Activated naive CD4-positive, alpha-beta T cell treated with anti-CD3 and anti-CD28 coated beads for 36 hours (primary cell): ENCODE measurements around the gene DGKD. TPM values are rescaled to one million over a fixed set of nuclear protein-coding genes. Genes with fewer than 3 reads are reported as not detected.

Experiments
- CTCF ChIA-PET: fragments of 350-600 bp; sonication (Branson Sonifier 250); formaldehyde crosslinking; loops from one replicate; lab custom pipeline; 2021; ENCODE audit warnings: antibody characterized with exemption; lab: Charles Lee
- DNase-seq: peaks from one replicate; pipeline ENCODE4 v3.0.0-alpha.2; 2020
- H3K27ac Mint-ChIP-seq: one replicate; pipeline ENCODE4 v1.8.0; 2021; ENCODE audit warnings: mild to moderate bottlenecking, mixed read lengths
- H3K27me3 Mint-ChIP-seq: one replicate; pipeline ENCODE4 v1.8.0; 2021; ENCODE audit warnings: low read depth, mixed read lengths
- H3K36me3 Mint-ChIP-seq: one replicate; pipeline ENCODE4 v1.8.0; 2021; ENCODE audit warnings: low read depth, mixed read lengths
- H3K4me1 Mint-ChIP-seq: one replicate; pipeline ENCODE4 v1.8.0; 2021; ENCODE audit warnings: low read depth, mixed read lengths
- H3K4me3 Mint-ChIP-seq: one replicate; pipeline ENCODE4 v1.8.0; 2021; ENCODE audit warnings: mild to moderate bottlenecking, moderate library complexity, mixed read lengths
- H3K9me3 Mint-ChIP-seq: one replicate; pipeline ENCODE4 v1.8.0; 2021; ENCODE audit warnings: mixed read lengths
- intact Hi-C: fragments of 100-400 bp; cut with micrococcal nuclease; formaldehyde crosslinking; loops from one replicate; pipeline ENCODE4 v1.15.1; 2023
- total RNA-seq, 2 experiments: library from RNA; stranded (reverse); gene quantifications; one replicate each; pipeline ENCODE4 v1.2.3, GENCODE V29; 2021

DGKD gene
- total RNA-seq, 2 experiments from 2014 or later, result 68.9 to 72.3 TPM

DNA sequence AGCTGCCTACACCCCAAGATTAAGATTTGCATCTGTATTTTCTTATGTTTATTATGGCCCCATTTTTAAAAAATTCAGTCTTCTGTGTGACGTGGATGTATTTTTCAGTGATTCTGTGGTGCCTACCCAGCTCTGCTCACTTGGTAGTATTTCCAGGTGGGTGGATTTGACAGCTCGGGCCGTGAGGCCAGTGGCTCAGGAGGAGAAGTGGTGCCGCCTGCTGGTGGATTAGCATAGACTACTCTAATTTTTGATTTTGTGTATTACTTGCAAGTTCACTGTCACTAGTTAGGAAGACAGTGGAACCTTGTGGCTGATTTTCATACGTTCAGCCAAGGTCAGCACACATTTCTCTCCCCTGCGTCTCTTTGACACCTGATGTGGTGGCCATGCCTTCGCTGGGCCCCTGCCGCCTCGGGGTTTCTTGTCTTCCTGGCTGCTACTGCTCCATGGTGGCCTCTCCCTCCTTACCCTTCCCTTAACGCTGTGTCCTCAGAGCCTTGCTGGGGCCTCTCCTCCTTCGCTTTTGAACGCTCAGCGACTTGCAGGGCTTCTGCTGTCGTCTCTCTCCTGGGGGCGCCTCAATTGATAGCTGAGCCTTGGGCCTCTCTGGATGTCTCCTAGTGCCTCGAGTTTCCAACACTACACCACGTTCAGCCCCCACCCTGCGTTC, 89.4 kb downstream of the DGKD start:
- Mint-ChIP-seq H3K4me3 (no peak overlapping the region), H3K27me3 (no peaks in the 10 kb centered on the region), H3K4me1 (peaks cover 16% of the 10 kb centered on the region), H3K9me3 (no peaks in the 10 kb centered on the region), H3K36me3 (peaks cover 8% of the 10 kb centered on the region), H3K27ac (peak overlapping the region; percentile 30)
- CTCF ChIA-PET, result interaction anchor here (0.6 to 14.6 kb wide), 26 partner anchors 8 to 175 kb away, joined by 3 to 207 read pairs (median 5); no protein-coding TSS in a partner anchor
- peak; percentile 91 for DNase-seq
- intact Hi-C loops, result loop anchor here (1.0 to 5.0 kb wide), 6 partner anchors 24 to 836 kb away; partner anchors contain the start of gene ATG16L1

GRCh38 chr2:233444501-233444900, 90.2 kb downstream of the DGKD start:
- Mint-ChIP-seq H3K4me1 (peaks cover 16% of the 10 kb centered on the region), H3K9me3 (no peaks in the 10 kb centered on the region), H3K36me3 (peaks cover 9% of the 10 kb centered on the region), H3K4me3 (no peak overlapping the region), H3K27me3 (no peaks in the 10 kb centered on the region), H3K27ac (peak overlapping the region; percentile 18)
- CTCF ChIA-PET, result interaction anchor here (0.7 to 14.6 kb wide), 8 partner anchors 9 to 40 kb away, joined by 3 to 207 read pairs (median 8); no protein-coding TSS in a partner anchor
- DNase-seq, result no peak
- intact Hi-C loops, result loop anchor here (5.0 kb wide), 1 partner anchor 837 kb away; no protein-coding TSS in a partner anchor

DNA sequence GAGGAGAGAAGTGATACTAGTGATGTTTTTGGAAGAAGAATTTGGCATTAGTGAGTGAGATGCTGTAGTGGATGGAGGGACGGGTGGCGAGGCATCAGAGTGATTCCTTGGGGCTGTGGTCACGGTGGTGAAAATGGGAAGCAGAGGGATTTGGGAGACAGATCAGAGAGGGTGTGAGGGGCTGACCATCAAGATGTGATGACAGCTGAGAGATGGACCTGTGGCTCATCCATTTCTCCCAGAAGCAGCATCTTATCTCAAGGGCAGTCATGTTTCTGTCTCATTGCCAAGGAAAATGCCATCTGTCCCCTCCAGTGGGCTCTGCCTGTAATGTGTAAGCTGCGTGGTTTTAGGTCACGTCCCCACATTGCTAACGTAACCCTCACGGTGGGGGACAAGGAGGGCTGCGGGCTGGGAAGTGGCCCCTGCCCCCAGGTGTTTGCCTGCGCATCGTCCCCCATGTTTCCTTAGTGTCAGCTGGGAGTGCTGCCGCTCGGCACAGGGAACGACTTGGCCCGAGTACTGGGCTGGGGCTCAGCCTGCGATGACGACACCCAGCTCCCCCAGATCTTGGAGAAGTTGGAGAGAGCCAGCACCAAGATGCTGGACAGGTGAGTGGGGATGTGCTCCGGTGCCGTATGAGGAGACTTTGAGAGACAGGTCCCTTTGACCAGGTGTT, 91.0 kb downstream of the DGKD start:
- no peak overlapping the region for H3K4me3 Mint-ChIP-seq
- CTCF ChIA-PET, result interaction anchor here (1.2 to 14.6 kb wide), 4 partner anchors 12 to 41 kb away, joined by 3 to 207 read pairs (median 13); no protein-coding TSS in a partner anchor
- intact Hi-C loops, result no loop called here
- no peak for DNase-seq
- no peaks in the 10 kb centered on the region for H3K9me3 Mint-ChIP-seq
- H3K4me1 Mint-ChIP-seq, result peaks cover 16% of the 10 kb centered on the region
- peaks cover 10% of the 10 kb centered on the region for H3K36me3 Mint-ChIP-seq
- H3K27ac Mint-ChIP-seq, result no peak overlapping the region
- no peaks in the 10 kb centered on the region for H3K27me3 Mint-ChIP-seq

- intact Hi-C loops, result no loop called here
- H3K36me3 Mint-ChIP-seq, result peaks cover 12% of the 10 kb centered on the region
- no peaks in the 10 kb centered on the region for H3K27me3 Mint-ChIP-seq
- no peaks in the 10 kb centered on the region for H3K9me3 Mint-ChIP-seq
- no peak overlapping the region for H3K4me3 Mint-ChIP-seq
- H3K4me1 Mint-ChIP-seq, result peaks cover 11% of the 10 kb centered on the region
- no peak for DNase-seq
- no peak overlapping the region for H3K27ac Mint-ChIP-seq
- CTCF ChIA-PET, result interaction anchor here (1.5 to 14.6 kb wide), 2 partner anchors 11 to 42 kb away, joined by 3 to 207 read pairs; no protein-coding TSS in a partner anchor
These were observed 91.8 kb downstream of the DGKD start for GRCh38 chr2:233446121-233446520.

DNA sequence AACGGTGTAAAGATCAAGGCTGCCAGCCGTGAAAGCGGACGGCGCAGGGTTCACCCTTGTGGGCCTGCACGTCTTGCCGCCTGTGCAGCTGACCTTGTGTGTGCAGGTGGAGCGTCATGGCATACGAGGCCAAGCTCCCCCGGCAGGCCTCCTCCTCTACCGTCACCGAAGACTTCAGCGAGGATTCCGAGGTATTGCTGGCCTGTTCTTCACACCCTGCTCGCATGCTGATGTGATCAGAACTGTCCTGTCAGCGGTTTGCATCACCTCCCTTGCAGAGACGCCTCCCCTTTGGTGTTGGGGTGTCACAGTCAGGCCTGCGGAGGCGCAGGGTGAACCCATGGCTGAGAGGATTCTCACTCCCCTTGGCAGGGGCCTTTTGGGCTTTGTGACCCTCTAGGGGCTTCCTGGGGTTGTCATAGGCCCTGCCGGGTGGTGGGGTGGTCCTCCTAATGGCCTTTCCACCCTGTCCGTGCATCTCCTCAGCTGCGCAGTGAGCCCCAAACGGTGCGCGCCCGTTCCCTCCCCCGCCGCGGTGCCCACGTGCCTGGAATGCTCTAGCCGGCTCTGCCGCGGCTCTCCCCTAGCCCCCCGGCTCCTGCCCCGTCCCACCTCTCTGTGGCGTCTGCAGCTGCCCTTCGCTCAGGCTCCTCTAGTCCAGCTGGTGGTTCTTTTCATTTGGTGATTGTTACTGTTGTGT, 92.5 kb downstream of the DGKD start:
- CTCF ChIA-PET, result interaction anchor here (1.5 to 14.6 kb wide), 3 partner anchors 10 to 43 kb away, joined by 3 to 207 read pairs (median 10); no protein-coding TSS in a partner anchor
- Mint-ChIP-seq H3K4me1 (peaks cover 10% of the 10 kb centered on the region), H3K27ac (no peak overlapping the region), H3K4me3 (no peak overlapping the region), H3K9me3 (no peaks in the 10 kb centered on the region), H3K27me3 (no peaks in the 10 kb centered on the region), H3K36me3 (peaks cover 12% of the 10 kb centered on the region)
- DNase-seq, result no peak
- intact Hi-C loops, result no loop called here

DNA sequence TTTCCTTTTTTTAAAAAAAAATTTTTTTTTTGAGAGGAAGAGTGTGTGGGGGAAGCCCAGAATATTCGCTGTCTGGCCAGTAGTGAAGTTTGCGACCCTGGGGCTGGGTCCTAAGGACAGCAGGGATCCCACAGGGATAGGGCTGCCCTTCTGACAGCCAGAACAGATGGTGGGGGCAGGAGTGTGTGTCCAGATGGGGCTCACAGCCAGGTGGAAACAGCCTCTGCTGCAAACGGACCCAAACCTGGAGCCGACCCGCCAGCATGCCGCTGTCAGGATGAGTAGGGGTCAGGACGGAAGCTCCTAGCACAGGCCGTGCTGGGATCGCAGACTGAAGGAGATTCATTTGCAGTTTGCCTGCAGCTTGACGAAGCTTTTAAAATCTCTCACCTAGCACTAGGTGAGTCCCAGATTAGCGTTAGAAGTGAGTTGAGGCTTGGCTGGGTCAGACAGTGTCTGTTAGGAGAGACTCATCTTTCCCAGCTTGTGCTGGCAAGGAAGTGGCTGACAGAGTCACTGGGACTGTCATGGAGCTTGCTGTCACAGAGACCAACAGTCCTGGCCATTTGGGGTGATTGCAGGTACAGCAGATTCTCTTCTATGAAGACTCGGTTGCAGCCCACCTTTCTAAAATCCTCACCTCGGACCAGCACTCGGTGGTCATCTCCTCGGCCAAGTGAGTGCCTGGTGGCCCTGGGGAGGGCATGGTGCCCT, 93.4 kb downstream of the DGKD start:
- Mint-ChIP-seq H3K36me3 (peaks cover 12% of the 10 kb centered on the region), H3K9me3 (no peaks in the 10 kb centered on the region), H3K27ac (no peak overlapping the region), H3K27me3 (no peaks in the 10 kb centered on the region), H3K4me1 (peaks cover 7% of the 10 kb centered on the region), H3K4me3 (no peak overlapping the region)
- intact Hi-C loops, result no loop called here
- CTCF ChIA-PET, result interaction anchor here (0.9 to 2.1 kb wide), 3 partner anchors 9 to 44 kb away, joined by 3 to 10 read pairs (median 3); no protein-coding TSS in a partner anchor
- DNase-seq, result no peak

- H3K9me3 Mint-ChIP-seq, result no peaks in the 10 kb centered on the region
- intact Hi-C loops, result no loop called here
- CTCF ChIA-PET, result interaction anchor here (0.9 to 2.1 kb wide), 4 partner anchors 8 to 44 kb away, joined by 3 to 10 read pairs (median 3); no protein-coding TSS in a partner anchor
- no peak for DNase-seq
- no peaks in the 10 kb centered on the region for H3K27me3 Mint-ChIP-seq
- H3K27ac Mint-ChIP-seq, result no peak overlapping the region
- H3K4me1 Mint-ChIP-seq, result peaks cover 4% of the 10 kb centered on the region
- no peak overlapping the region for H3K4me3 Mint-ChIP-seq
- peaks cover 11% of the 10 kb centered on the region for H3K36me3 Mint-ChIP-seq
These were observed 93.9 kb downstream of the DGKD start for GRCh38 chr2:233448220-233448559.

GRCh38 chr2:233448575-233448974, 94.3 kb downstream of the DGKD start:
- H3K4me3 Mint-ChIP-seq, result no peak overlapping the region
- CTCF ChIA-PET, result interaction anchor here (1.1 to 2.1 kb wide), 3 partner anchors 8 to 45 kb away, joined by 3 to 10 read pairs (median 3); no protein-coding TSS in a partner anchor
- H3K4me1 Mint-ChIP-seq, result no peaks in the 10 kb centered on the region
- intact Hi-C loops, result no loop called here
- H3K9me3 Mint-ChIP-seq, result no peaks in the 10 kb centered on the region
- H3K36me3 Mint-ChIP-seq, result peaks cover 11% of the 10 kb centered on the region
- no peak overlapping the region for H3K27ac Mint-ChIP-seq
- DNase-seq, result no peak
- no peaks in the 10 kb centered on the region for H3K27me3 Mint-ChIP-seq

DNA sequence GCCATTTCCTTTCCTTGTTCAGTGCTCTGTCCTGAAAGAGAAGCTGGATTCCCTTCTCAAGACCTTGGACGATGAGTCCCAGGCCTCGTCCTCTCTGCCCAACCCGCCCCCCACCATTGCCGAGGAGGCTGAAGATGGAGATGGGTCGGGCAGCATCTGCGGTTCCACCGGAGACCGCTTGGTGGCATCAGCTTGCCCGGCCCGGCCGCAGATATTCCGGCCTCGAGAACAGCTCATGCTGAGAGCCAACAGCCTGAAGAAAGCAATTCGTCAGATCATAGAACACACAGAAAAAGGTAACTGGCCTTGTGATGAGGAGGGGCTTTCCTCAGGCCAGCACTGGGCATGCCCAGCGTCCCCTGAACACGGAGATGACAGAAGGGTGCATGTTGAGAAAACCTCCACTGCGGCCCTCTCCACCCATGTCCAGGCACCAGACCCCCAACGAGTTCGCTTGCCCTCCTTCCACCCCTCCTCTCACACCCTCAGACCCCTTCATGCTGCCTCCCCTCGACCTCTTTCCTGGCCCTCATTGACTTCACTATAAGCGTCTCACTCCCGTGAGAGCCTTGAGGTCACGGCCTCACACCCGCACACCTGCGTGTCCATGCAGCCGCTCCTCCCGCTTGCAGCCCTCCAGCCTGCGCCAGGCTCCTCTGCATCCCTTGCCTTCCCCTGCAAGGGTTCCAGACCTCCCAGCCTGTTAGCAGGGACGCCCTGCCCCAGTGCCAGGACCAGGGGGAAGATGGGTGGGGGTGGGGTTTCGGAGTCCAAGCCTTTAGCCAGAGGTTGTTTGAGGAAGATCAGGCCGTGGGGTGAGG, 95.0 kb downstream of the DGKD start:
- H3K36me3 Mint-ChIP-seq, result peaks cover 11% of the 10 kb centered on the region
- H3K9me3 Mint-ChIP-seq, result no peaks in the 10 kb centered on the region
- CTCF ChIA-PET, result interaction anchor here (1.1 to 1.3 kb wide), 2 partner anchors 7 to 15 kb away, joined by 3 read pairs; no protein-coding TSS in a partner anchor
- H3K27ac Mint-ChIP-seq, result peak overlapping the region; percentile 46
- no peak overlapping the region for H3K4me3 Mint-ChIP-seq
- H3K4me1 Mint-ChIP-seq, result no peaks in the 10 kb centered on the region
- intact Hi-C loops, result no loop called here
- no peak for DNase-seq
- no peaks in the 10 kb centered on the region for H3K27me3 Mint-ChIP-seq

DNA sequence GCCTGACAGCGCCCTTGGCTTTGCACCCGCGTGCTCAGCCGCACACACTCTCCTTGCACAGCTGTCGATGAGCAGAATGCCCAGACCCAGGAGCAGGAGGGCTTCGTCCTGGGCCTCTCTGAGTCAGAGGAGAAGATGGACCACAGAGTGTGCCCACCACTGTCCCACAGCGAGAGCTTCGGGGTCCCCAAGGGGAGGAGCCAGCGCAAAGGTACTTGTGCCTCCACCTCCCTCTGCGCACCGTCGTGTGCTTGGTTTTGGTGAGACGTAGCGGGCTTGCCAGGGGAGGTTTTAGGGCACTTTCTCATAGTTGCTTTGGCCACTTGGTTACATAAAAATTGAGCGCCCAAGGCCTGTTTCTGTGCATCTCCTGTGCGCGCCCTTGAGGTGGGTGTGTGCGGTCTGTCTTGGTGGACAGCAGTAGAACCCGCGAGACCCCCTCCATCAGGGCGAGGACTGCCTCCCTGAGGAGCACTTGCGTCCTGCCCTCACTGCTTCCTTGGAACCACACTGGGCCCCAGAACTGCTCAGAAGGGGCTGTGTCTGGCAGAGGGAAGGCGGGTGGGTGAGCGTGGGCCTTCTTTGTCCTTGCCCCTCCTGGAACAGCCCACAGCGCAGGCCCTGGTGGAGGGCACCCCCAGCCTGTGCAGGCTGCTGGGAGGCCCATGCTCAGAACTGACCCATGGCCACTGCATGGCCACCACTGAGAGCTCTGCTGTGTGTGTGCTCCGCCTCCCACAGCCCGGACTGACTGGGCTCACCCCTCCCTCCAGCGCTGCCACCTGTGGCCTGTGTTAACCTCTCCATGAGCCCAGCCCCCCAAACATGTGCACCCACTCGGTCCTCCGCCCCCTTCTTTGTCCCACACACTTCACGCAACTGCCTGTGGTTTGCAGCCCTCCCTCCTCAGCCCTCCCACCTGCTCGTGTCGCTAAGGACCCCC, 95.9 kb downstream of the DGKD start:
- no peaks in the 10 kb centered on the region for H3K9me3 Mint-ChIP-seq
- CTCF ChIA-PET, result no interaction called here
- no peak overlapping the region for H3K4me3 Mint-ChIP-seq
- H3K4me1 Mint-ChIP-seq, result no peaks in the 10 kb centered on the region
- DNase-seq, result no peak
- no peak overlapping the region for H3K27ac Mint-ChIP-seq
- H3K27me3 Mint-ChIP-seq, result no peaks in the 10 kb centered on the region
- intact Hi-C loops, result no loop called here
- H3K36me3 Mint-ChIP-seq, result peaks cover 8% of the 10 kb centered on the region
